Measurements from ENCODE around the gene UBTD1.

UBTD1 gene

DNA sequence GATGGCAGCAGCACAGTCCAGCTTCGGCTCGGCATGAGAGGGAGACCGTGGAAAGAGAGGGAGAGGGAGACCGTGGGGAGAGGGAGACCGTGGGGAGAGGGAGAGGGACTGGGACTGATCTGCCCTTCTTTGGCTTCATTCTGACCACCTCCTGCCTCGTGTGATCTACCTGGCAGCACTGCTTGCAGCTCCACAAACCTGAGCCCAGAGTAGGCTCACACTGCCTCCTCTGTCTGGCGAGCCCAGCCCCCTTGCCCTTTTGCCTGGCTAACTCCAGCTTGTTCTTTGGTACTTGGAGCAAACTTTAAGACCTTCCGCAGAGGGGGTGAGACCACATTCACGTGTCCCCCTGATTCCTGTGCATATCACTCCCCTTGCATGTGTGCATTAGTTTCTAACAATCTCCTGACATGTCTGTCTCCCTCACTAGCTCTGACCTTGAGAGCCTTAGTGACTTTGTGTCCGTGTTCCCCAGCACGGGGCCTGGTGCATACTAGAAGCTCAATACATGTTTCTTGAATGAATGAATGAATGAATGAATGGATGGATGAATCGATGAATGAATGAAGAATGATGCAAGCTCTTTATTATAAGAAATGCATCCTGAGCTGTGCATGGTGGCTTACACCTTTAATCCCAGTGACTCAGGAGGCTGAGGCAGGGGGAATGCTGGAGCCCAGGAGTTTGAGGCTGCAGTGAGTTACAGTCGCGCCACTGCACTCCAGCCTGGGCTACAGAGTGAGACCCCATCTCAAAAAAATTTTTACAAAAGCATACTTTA is 31.2 kb downstream of the UBTD1 start:
- H3K27me3 Mint-ChIP-seq (ENCODE audit: low read depth): no peaks in the 10 kb centered on the region
- no peak overlapping the region for H3K27ac Mint-ChIP-seq
- no peaks in the 10 kb centered on the region for H3K36me3 Mint-ChIP-seq (ENCODE audit: low read depth)
- no peak for DNase-seq (ENCODE audit: low spot score)
- no peak overlapping the region for H3K4me3 Mint-ChIP-seq
- H3K9me3 Mint-ChIP-seq: no peaks in the 10 kb centered on the region
- no peaks in the 10 kb centered on the region for H3K4me1 Mint-ChIP-seq (ENCODE audit: low read depth)

GRCh38 chr10:97531401-97531986 is 32.8 kb downstream of the UBTD1 start:
- Mint-ChIP-seq H3K4me3 (no peak overlapping the region), H3K9me3 (no peaks in the 10 kb centered on the region), H3K27ac (no peak overlapping the region), H3K36me3 (ENCODE audit: low read depth) (no peaks in the 10 kb centered on the region), H3K27me3 (ENCODE audit: low read depth) (no peaks in the 10 kb centered on the region), H3K4me1 (ENCODE audit: low read depth) (no peaks in the 10 kb centered on the region)
- DNase-seq (ENCODE audit: low spot score): no peak

GRCh38 chr10:97532935-97533671 is 34.4 kb downstream of the UBTD1 start:
- DNase-seq (ENCODE audit: low spot score): no peak
- no peak overlapping the region for H3K27ac Mint-ChIP-seq
- no peaks in the 10 kb centered on the region for H3K27me3 Mint-ChIP-seq (ENCODE audit: low read depth)
- no peaks in the 10 kb centered on the region for H3K9me3 Mint-ChIP-seq
- no peaks in the 10 kb centered on the region for H3K36me3 Mint-ChIP-seq (ENCODE audit: low read depth)
- no peaks in the 10 kb centered on the region for H3K4me1 Mint-ChIP-seq (ENCODE audit: low read depth)
- no peak overlapping the region for H3K4me3 Mint-ChIP-seq

- no peak for DNase-seq (ENCODE audit: low spot score)
- no peaks in the 10 kb centered on the region for H3K36me3 Mint-ChIP-seq (ENCODE audit: low read depth)
- no peaks in the 10 kb centered on the region for H3K27me3 Mint-ChIP-seq (ENCODE audit: low read depth)
- no peak overlapping the region for H3K27ac Mint-ChIP-seq
- H3K4me1 Mint-ChIP-seq (ENCODE audit: low read depth): no peaks in the 10 kb centered on the region
- H3K4me3 Mint-ChIP-seq: no peak overlapping the region
- H3K9me3 Mint-ChIP-seq: no peaks in the 10 kb centered on the region
Observed at GRCh38 chr10:97533888-97534287, 35.2 kb downstream of the UBTD1 start.

DNA sequence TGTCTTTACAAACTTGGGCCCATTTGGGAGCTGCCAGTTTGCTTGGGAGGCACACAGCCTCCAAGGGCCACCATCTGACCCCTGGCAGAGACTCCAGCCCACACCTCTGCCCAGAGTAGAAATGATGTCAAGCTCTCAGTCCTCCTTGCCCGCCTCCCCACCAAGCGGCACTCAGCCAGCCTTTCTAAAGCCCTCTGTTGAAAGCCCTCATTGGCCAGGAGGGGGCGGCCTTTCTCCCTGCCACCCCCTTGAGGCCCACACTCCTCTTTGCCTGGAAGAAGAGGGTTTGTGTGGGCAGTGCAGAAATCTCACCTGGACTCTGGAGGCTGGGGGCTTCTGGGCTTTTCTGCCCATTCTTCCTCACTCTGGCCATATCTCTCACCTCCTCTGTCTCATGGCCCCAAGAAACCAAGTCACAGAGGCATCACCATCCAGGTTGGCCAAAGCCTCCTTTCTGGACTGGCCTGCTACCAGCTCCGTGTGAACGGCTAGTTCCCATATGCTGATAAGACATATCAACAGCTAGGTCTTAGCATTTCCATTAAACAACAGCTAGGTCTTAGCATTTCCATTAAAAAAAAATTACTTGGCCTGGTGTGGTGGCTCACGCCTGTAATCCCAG is 36.1 kb downstream of the UBTD1 start:
- Mint-ChIP-seq H3K9me3 (no peaks in the 10 kb centered on the region), H3K36me3 (ENCODE audit: low read depth) (no peaks in the 10 kb centered on the region), H3K4me1 (ENCODE audit: low read depth) (no peaks in the 10 kb centered on the region), H3K27ac (no peak overlapping the region), H3K4me3 (no peak overlapping the region), H3K27me3 (ENCODE audit: low read depth) (no peaks in the 10 kb centered on the region)
- DNase-seq (ENCODE audit: low spot score): peak; percentile 20

GRCh38 chr10:97537186-97537869 is 38.6 kb downstream of the UBTD1 start:
- H3K4me3 Mint-ChIP-seq: no peak overlapping the region
- H3K27ac Mint-ChIP-seq: no peak overlapping the region
- H3K4me1 Mint-ChIP-seq (ENCODE audit: low read depth): no peaks in the 10 kb centered on the region
- no peak for DNase-seq (ENCODE audit: low spot score)
- no peaks in the 10 kb centered on the region for H3K9me3 Mint-ChIP-seq
- no peaks in the 10 kb centered on the region for H3K27me3 Mint-ChIP-seq (ENCODE audit: low read depth)
- no peaks in the 10 kb centered on the region for H3K36me3 Mint-ChIP-seq (ENCODE audit: low read depth)

DNA sequence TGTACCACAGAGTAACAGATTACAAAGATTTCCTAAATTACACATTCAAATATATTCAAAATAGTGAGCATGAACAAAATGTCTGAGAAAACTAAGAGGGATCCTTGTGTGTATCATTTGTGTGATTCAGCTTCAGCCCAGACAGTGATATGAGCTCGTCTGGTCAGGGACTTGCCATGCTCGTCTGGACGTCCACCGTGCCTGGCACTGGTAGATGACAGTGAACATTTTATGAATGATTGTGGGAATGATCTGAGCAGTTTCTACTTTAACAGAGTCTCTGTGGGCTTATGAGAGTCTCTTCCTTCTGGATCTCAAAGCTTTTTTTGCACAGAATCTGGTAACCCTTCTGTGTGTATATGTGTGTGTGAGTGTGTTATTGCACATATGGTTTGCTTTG is 39.7 kb downstream of the UBTD1 start:
- Mint-ChIP-seq H3K27me3 (ENCODE audit: low read depth) (no peaks in the 10 kb centered on the region), H3K27ac (no peak overlapping the region), H3K36me3 (ENCODE audit: low read depth) (no peaks in the 10 kb centered on the region), H3K4me1 (ENCODE audit: low read depth) (peaks cover 6% of the 10 kb centered on the region), H3K4me3 (no peak overlapping the region), H3K9me3 (no peaks in the 10 kb centered on the region)
- no peak for DNase-seq (ENCODE audit: low spot score)

DNA sequence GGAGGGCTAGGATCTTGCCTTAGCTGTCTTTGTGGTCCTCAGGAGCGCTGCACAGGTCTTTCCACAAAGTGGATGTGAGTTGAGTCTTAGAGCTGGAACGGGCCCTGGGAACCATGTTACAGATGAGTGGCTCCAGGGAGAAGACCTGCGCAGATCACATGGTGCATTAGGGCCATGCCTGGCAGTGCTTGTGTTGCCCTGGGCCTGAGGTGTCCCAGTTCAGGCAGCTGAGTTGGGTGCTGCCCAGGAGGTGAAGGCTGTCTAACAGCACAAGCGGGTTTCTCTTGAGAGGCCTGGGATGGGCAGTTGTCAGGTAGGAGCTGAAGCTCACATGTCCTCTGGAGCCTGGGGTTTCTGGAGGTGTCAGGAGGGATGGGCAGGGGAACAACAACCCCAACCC is 40.1 kb downstream of the UBTD1 start:
- Mint-ChIP-seq H3K27me3 (ENCODE audit: low read depth) (no peaks in the 10 kb centered on the region), H3K9me3 (no peaks in the 10 kb centered on the region), H3K36me3 (ENCODE audit: low read depth) (no peaks in the 10 kb centered on the region), H3K4me1 (ENCODE audit: low read depth) (peaks cover 7% of the 10 kb centered on the region), H3K4me3 (no peak overlapping the region), H3K27ac (no peak overlapping the region)
- DNase-seq (ENCODE audit: low spot score): no peak

- H3K27me3 Mint-ChIP-seq (ENCODE audit: low read depth): no peaks in the 10 kb centered on the region
- no peaks in the 10 kb centered on the region for H3K9me3 Mint-ChIP-seq
- no peak for DNase-seq (ENCODE audit: low spot score)
- no peak overlapping the region for H3K4me3 Mint-ChIP-seq
- H3K4me1 Mint-ChIP-seq (ENCODE audit: low read depth): peaks cover 7% of the 10 kb centered on the region
- H3K36me3 Mint-ChIP-seq (ENCODE audit: low read depth): no peaks in the 10 kb centered on the region
- no peak overlapping the region for H3K27ac Mint-ChIP-seq
Observed at GRCh38 chr10:97539523-97540200, 40.9 kb downstream of the UBTD1 start.

DNA sequence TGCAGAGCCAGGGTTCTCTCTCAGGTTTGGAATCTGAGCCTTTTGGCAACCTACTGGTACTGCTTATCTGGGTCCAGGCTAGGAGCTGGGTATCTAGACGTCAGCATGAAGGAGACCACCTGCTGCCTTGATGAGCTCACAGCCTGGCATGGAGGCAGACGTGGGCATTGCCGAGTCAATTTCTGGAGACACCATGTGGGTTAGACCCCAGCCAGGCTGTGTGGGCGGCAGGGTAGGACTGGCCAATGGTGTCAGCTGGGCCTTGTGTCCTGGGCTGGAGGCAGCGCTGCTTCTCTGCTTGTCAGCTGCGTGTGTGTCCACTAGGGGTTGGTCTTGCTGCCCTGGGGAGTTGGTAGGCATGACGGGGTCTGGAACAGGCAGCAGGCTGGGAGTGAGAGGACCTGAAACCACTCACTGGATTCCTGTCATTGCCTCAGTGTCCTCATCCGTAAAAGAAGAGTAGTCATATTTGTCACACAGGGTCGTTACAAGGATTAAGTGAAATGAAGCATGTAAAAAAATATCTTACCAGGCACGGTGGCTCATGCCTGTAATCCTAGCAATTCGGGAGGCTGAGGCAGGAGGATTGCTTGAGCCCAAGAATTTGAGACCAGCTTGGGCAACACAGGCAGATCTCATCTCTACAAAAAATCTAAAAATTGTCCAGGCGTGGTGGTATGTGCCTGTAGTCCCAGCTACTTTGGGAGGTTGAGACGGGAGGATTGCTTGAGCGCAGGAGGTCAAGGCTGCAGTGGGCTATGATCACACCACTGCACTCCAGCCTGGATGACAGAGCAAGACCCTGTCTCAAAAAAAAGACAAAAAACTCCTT is 42.2 kb downstream of the UBTD1 start:
- H3K9me3 Mint-ChIP-seq: no peaks in the 10 kb centered on the region

DNA sequence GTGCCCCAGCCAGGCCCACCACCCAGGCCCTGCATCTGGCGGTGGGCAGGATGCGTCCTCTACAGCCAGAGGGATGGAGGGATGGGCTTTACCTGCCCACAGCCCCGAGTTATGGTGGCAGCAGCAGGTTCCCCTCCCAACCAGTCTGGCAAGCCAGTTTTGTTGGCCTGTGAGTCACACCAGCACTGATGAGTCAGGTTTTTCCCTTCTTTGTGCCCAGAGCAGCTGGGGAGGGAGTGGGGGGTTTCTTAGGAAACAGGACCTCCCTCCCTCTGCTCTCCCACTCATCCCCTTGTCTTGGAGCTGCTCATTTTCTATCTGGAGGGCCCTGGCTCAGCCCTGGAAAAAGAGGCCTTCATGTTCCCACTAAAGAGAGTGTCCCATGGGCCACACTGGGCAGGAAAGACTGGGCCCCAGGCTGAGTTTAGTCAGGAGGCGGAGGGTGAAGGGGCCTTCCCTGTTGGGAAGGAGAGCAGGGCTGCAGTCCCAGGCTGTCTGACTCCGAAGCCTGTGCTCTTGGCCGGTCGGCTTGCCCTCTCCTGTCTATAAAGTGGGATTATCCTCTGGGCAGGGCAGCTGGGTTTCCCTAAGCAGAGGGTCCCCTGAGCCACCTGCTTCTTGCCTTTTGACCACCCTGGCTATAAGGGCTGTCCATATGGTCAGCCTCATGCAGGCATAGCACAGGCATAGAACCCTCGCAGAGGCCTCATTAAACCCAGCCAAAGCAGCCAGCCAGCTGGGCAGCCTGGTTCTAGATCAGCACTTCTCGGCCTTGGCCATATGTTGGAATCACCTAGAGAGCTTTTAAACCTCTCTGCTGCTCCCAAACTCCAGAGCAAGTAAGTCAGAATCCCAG is 43.7 kb downstream of the UBTD1 start:
- Mint-ChIP-seq H3K4me1 (ENCODE audit: low read depth) (peaks cover 7% of the 10 kb centered on the region), H3K36me3 (ENCODE audit: low read depth) (no peaks in the 10 kb centered on the region), H3K27ac (no peak overlapping the region), H3K27me3 (ENCODE audit: low read depth) (no peaks in the 10 kb centered on the region), H3K9me3 (no peaks in the 10 kb centered on the region), H3K4me3 (no peak overlapping the region)
- peak; percentile 46 for DNase-seq (ENCODE audit: low spot score)

More for the DNA sequence above, 42.2 kb downstream of the UBTD1 start:
- Mint-ChIP-seq H3K27ac (no peak overlapping the region), H3K36me3 (ENCODE audit: low read depth) (no peaks in the 10 kb centered on the region), H3K4me3 (no peak overlapping the region), H3K4me1 (ENCODE audit: low read depth) (peaks cover 7% of the 10 kb centered on the region), H3K27me3 (ENCODE audit: low read depth) (no peaks in the 10 kb centered on the region)
- DNase-seq (ENCODE audit: low spot score): no peak

DNA sequence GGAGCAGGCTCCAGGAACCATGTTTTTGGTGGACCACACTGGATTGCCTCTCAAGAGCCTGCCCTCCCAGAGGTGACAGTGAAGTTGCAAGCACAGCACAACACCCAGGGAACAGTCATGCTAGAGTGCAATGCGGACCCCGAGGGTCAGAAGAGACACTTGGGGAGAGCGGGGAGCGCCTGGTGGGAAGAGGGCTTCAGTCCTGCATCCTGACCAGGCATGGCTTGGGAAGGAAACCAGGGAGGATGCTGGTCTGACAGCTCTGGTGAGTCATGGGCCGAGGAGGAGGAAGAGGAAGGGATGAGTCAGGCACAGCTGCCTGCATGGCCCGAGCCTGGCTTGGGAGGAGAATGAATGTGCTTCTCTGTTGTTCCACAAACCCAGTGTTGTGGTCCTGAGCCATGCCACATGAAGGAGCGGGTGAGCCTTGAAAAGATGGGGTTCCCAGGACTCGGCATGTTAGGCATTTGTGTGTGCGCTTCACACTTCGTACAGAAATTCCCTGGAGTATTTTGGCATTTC is 44.4 kb downstream of the UBTD1 start:
- Mint-ChIP-seq H3K36me3 (ENCODE audit: low read depth) (no peaks in the 10 kb centered on the region), H3K27ac (no peak overlapping the region), H3K27me3 (ENCODE audit: low read depth) (no peaks in the 10 kb centered on the region), H3K9me3 (no peaks in the 10 kb centered on the region), H3K4me1 (ENCODE audit: low read depth) (peaks cover 7% of the 10 kb centered on the region), H3K4me3 (no peak overlapping the region)
- peak; percentile 71 for DNase-seq (ENCODE audit: low spot score)
